ENCODE measurements around the gene DDX60.

The DDX60 gene

DNA sequence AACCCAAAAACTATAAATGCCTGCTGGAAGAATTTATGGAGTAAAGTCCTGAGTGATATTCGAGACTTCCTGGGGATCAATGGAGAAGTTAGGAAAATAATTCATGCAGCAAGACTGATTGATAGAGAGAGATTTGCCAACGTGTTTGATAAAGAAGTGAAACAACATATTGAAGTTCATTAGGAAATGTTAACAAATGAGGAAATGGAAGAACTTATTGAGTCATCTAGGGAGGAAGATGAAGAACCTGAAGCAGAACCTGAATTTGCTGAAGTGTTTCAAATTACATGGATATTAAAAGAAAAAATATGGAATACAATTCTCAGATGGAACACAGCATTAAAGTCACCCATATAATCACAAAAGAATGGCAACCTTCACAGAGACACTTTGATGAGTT is 39.0 kb downstream of the DDX60 start:
- Mint-ChIP-seq H3K27me3 (no peaks in the 10 kb centered on the region), H3K4me3 (no peak overlapping the region), H3K9me3 (no peaks in the 10 kb centered on the region), H3K27ac (ENCODE audit: low read depth) (no peak overlapping the region), H3K36me3 (ENCODE audit: insufficient read depth) (peaks cover 59% of the 10 kb centered on the region), H3K4me1 (no peaks in the 10 kb centered on the region)
- no peak for DNase-seq (ENCODE audit: low spot score in 2 of 2)
- ATAC-seq (replicated peaks; ENCODE audit: extremely low read depth, poor library complexity, severe bottlenecking): no peak

DNA sequence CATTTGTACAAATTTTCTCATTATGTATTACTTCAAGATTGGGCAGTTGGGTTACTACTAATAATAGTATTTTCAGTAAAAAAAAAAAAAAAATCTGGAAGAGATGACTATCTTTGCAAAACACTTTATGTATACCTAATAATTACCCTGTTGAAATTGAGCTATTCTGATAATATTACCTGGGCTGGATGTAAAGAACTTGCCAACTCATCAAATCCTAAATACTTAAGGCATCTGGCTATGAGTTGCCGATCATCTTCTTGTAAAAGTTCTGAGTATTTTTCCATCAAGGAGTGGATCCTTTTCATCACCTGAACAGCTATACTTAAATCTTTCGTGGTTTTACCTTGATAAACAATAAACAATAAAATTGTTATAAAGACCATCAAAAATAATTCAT is 42.7 kb downstream of the DDX60 start:
- no peak overlapping the region for H3K4me3 Mint-ChIP-seq
- DNase-seq (ENCODE audit: low spot score in 2 of 2) (no peak), ATAC-seq (replicated peaks; ENCODE audit: extremely low read depth, poor library complexity, severe bottlenecking) (no peak)
- no peaks in the 10 kb centered on the region for H3K27me3 Mint-ChIP-seq
- H3K27ac Mint-ChIP-seq (ENCODE audit: low read depth): no peak overlapping the region
- H3K4me1 Mint-ChIP-seq: no peaks in the 10 kb centered on the region
- peaks cover 68% of the 10 kb centered on the region for H3K36me3 Mint-ChIP-seq (ENCODE audit: insufficient read depth)
- no peaks in the 10 kb centered on the region for H3K9me3 Mint-ChIP-seq

DNA sequence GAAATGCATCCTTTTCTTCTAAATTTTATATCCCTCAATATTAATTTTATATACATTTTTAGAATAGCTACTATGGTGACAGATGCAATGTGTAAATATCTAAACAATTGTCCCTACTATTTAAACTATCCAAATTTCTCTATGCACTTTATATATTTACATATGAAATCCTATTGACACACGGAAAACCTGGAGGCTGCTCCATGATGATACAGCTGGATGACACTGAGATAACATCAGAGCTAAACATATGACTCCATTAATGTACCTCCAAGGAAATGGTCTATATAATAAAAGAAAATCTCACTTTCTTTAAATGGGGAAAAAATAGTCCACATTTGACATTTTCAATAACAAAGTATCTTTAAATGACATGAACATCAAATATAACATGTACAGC is 43.7 kb downstream of the DDX60 start:
- H3K4me3 Mint-ChIP-seq: no peak overlapping the region
- H3K27ac Mint-ChIP-seq (ENCODE audit: low read depth): no peak overlapping the region
- H3K4me1 Mint-ChIP-seq: no peaks in the 10 kb centered on the region
- no peak for DNase-seq (ENCODE audit: low spot score in 2 of 2)
- no peaks in the 10 kb centered on the region for H3K27me3 Mint-ChIP-seq
- no peaks in the 10 kb centered on the region for H3K9me3 Mint-ChIP-seq
- peaks cover 68% of the 10 kb centered on the region for H3K36me3 Mint-ChIP-seq (ENCODE audit: insufficient read depth)
- no peak for ATAC-seq (replicated peaks; ENCODE audit: extremely low read depth, poor library complexity, severe bottlenecking)

GRCh38 chr4:168273838-168274237 is 44.7 kb downstream of the DDX60 start:
- H3K27me3 Mint-ChIP-seq: no peaks in the 10 kb centered on the region
- H3K9me3 Mint-ChIP-seq: no peaks in the 10 kb centered on the region
- H3K36me3 Mint-ChIP-seq (ENCODE audit: insufficient read depth): peaks cover 66% of the 10 kb centered on the region
- H3K4me3 Mint-ChIP-seq: no peak overlapping the region
- no peak overlapping the region for H3K27ac Mint-ChIP-seq (ENCODE audit: low read depth)
- DNase-seq (ENCODE audit: low spot score in 2 of 2) (no peak), ATAC-seq (replicated peaks; ENCODE audit: extremely low read depth, poor library complexity, severe bottlenecking) (no peak)
- H3K4me1 Mint-ChIP-seq: no peaks in the 10 kb centered on the region

- Mint-ChIP-seq H3K27me3 (no peaks in the 10 kb centered on the region), H3K4me3 (no peak overlapping the region), H3K4me1 (no peaks in the 10 kb centered on the region), H3K9me3 (no peaks in the 10 kb centered on the region), H3K36me3 (ENCODE audit: insufficient read depth) (peaks cover 64% of the 10 kb centered on the region), H3K27ac (ENCODE audit: low read depth) (no peak overlapping the region)
- no peak for DNase-seq (ENCODE audit: low spot score in 2 of 2)
- no peak for ATAC-seq (replicated peaks; ENCODE audit: extremely low read depth, poor library complexity, severe bottlenecking)
These were observed 46.1 kb downstream of the DDX60 start for GRCh38 chr4:168272488-168272887.

GRCh38 chr4:168269896-168270295 is 48.7 kb downstream of the DDX60 start:
- Mint-ChIP-seq H3K9me3 (no peaks in the 10 kb centered on the region), H3K27me3 (no peaks in the 10 kb centered on the region), H3K4me3 (no peak overlapping the region), H3K27ac (ENCODE audit: low read depth) (no peak overlapping the region), H3K36me3 (ENCODE audit: insufficient read depth) (peaks cover 64% of the 10 kb centered on the region), H3K4me1 (no peaks in the 10 kb centered on the region)
- DNase-seq (ENCODE audit: low spot score in 2 of 2): no peak
- ATAC-seq (replicated peaks; ENCODE audit: extremely low read depth, poor library complexity, severe bottlenecking): no peak

DNA sequence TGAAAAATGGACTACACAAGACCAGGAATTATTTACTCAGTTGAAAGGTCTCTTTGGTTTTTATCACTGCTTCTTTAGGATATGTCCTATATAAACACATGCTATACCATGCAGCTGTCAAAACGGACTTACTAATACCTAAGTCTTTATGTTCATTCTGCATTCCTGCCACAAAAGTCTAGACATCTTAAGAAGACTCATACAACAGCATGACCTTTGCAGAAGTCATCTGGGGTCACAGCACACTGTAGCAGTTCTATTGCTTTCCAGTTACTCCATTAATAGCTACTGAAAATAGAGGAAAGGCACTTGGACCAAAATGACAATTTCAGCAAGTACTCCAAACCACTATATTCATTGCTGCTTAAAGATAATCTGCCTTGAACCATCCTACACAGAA is 53.2 kb downstream of the DDX60 start:
- H3K4me3 Mint-ChIP-seq: no peak overlapping the region
- H3K36me3 Mint-ChIP-seq (ENCODE audit: insufficient read depth): peaks cover 54% of the 10 kb centered on the region
- H3K27ac Mint-ChIP-seq (ENCODE audit: low read depth): no peak overlapping the region
- no peaks in the 10 kb centered on the region for H3K9me3 Mint-ChIP-seq
- no peaks in the 10 kb centered on the region for H3K27me3 Mint-ChIP-seq
- DNase-seq (ENCODE audit: low spot score in 2 of 2) (no peak), ATAC-seq (replicated peaks; ENCODE audit: extremely low read depth, poor library complexity, severe bottlenecking) (no peak)
- no peaks in the 10 kb centered on the region for H3K4me1 Mint-ChIP-seq

DNA sequence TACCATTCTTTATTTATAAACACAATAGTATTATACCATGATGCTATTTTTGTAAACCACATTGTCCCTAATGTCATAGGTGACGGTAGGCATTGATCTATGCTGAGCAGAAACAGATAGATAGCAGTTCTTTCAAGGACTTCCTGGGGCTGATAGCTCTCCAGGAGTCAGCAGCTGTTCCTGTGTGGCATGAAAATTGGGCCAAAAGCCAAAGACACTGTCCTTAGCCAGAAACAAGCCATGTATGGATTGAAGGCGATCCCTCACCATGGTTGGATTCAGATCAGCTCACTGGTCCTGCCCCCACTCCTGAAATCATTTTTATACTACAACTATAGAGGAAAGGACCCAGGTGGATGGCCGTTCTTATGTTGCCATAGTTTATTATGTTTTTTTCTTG is 53.6 kb downstream of the DDX60 start:
- ATAC-seq (replicated peaks; ENCODE audit: extremely low read depth, poor library complexity, severe bottlenecking): no peak
- no peaks in the 10 kb centered on the region for H3K9me3 Mint-ChIP-seq
- H3K36me3 Mint-ChIP-seq (ENCODE audit: insufficient read depth): peaks cover 52% of the 10 kb centered on the region
- H3K4me1 Mint-ChIP-seq: no peaks in the 10 kb centered on the region
- DNase-seq (ENCODE audit: low spot score in 2 of 2): no peak
- H3K27me3 Mint-ChIP-seq: no peaks in the 10 kb centered on the region
- H3K27ac Mint-ChIP-seq (ENCODE audit: low read depth): no peak overlapping the region
- H3K4me3 Mint-ChIP-seq: no peak overlapping the region

DNA sequence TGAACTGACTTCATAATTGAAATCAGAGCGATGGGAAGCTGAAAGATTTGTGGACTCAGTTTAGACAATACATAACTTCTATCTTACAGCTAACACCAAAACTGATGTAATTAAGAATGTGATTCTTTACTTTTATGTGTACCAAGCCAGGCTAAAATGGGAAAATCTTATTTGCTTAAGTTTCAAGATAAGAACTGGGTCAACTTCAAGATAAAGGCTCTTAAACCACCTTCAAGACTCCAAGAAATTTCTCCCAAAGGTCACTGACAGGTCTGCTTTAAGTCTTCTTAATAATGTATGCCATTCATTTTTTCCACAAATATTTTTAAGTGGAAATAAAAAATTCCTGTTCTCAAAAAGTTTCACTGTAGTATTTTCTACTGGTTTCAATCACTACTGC is 55.5 kb downstream of the DDX60 start:
- H3K36me3 Mint-ChIP-seq (ENCODE audit: insufficient read depth): peaks cover 46% of the 10 kb centered on the region
- H3K27ac Mint-ChIP-seq (ENCODE audit: low read depth): no peak overlapping the region

DNA sequence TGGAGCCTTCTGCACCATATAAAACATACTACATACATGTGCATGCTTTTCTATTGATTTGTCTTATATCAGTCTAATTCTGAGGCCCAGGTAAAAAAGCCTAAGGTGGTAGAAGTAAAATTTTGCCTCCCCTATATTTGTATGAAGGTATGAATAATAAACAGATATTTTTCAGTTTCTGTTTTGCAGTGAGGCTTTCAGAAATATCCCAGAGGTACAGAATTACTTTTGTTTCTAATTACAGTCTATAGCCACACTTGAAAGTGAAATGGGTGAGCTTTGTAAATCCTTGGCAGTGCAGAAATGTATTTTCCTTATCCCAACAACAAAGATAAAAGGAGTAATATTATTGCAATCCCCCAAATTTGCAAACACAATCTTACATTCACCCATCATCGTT is 59.5 kb downstream of the DDX60 start:
- DNase-seq (ENCODE audit: low spot score in 2 of 2): no peak
- H3K4me1 Mint-ChIP-seq: no peaks in the 10 kb centered on the region
- H3K27ac Mint-ChIP-seq (ENCODE audit: low read depth): no peak overlapping the region
- H3K9me3 Mint-ChIP-seq: no peaks in the 10 kb centered on the region
- peaks cover 45% of the 10 kb centered on the region for H3K36me3 Mint-ChIP-seq (ENCODE audit: insufficient read depth)
- no peak for ATAC-seq (replicated peaks; ENCODE audit: extremely low read depth, poor library complexity, severe bottlenecking)
- no peaks in the 10 kb centered on the region for H3K27me3 Mint-ChIP-seq
- no peak overlapping the region for H3K4me3 Mint-ChIP-seq

More for the DNA sequence above, 55.5 kb downstream of the DDX60 start:
- no peak for DNase-seq (ENCODE audit: low spot score in 2 of 2)
- H3K4me3 Mint-ChIP-seq: no peak overlapping the region
- no peak for ATAC-seq (replicated peaks; ENCODE audit: extremely low read depth, poor library complexity, severe bottlenecking)
- H3K27me3 Mint-ChIP-seq: no peaks in the 10 kb centered on the region
- H3K9me3 Mint-ChIP-seq: no peaks in the 10 kb centered on the region
- H3K4me1 Mint-ChIP-seq: no peaks in the 10 kb centered on the region

- no peaks in the 10 kb centered on the region for H3K9me3 Mint-ChIP-seq
- ATAC-seq (replicated peaks; ENCODE audit: extremely low read depth, poor library complexity, severe bottlenecking) (no peak), DNase-seq (ENCODE audit: low spot score in 2 of 2) (no peak)
- H3K27me3 Mint-ChIP-seq: no peaks in the 10 kb centered on the region
- H3K4me1 Mint-ChIP-seq: peaks cover 5% of the 10 kb centered on the region
- H3K27ac Mint-ChIP-seq (ENCODE audit: low read depth): no peak overlapping the region
- peaks cover 51% of the 10 kb centered on the region for H3K36me3 Mint-ChIP-seq (ENCODE audit: insufficient read depth)
- H3K4me3 Mint-ChIP-seq: no peak overlapping the region
These were observed 60.8 kb downstream of the DDX60 start for GRCh38 chr4:168257768-168258167.

- Mint-ChIP-seq H3K27me3 (no peaks in the 10 kb centered on the region), H3K27ac (ENCODE audit: low read depth) (no peak overlapping the region), H3K9me3 (peaks cover 5% of the 10 kb centered on the region), H3K4me3 (no peak overlapping the region), H3K4me1 (peaks cover 6% of the 10 kb centered on the region), H3K36me3 (ENCODE audit: insufficient read depth) (peaks cover 52% of the 10 kb centered on the region)
- DNase-seq (ENCODE audit: low spot score in 2 of 2): no peak
- ATAC-seq (replicated peaks; ENCODE audit: extremely low read depth, poor library complexity, severe bottlenecking): no peak
These were observed 70.3 kb downstream of the DDX60 start for GRCh38 chr4:168248176-168248710.

GRCh38 chr4:168247603-168248002 is 70.9 kb downstream of the DDX60 start:
- Mint-ChIP-seq H3K4me3 (no peak overlapping the region), H3K36me3 (ENCODE audit: insufficient read depth) (peaks cover 51% of the 10 kb centered on the region), H3K9me3 (peaks cover 11% of the 10 kb centered on the region), H3K4me1 (peaks cover 6% of the 10 kb centered on the region), H3K27me3 (no peaks in the 10 kb centered on the region), H3K27ac (ENCODE audit: low read depth) (no peak overlapping the region)
- ATAC-seq (replicated peaks; ENCODE audit: extremely low read depth, poor library complexity, severe bottlenecking) (no peak), DNase-seq (ENCODE audit: low spot score in 2 of 2) (no peak)

DNA sequence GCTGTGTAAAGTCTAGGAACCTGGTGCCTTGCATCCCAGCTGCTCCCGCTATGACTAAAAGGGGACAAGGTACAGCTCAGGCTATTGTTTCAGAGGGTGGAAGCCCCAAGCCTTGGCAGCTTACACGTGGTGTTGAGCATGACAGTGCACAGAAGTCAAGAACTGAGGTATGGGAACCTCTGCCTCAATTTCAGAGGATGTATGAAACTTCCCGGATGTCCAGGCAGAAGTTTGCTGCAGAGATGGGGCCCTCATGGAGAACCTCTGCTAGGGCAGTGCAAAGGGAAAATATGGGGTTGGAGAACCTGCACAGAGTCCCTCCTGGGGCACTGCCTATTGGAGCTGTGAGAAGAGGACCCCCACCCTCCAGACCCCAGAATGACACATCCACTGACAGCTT is 76.6 kb downstream of the DDX60 start:
- no peak overlapping the region for H3K27ac Mint-ChIP-seq (ENCODE audit: low read depth)
- no peak overlapping the region for H3K4me3 Mint-ChIP-seq
- peaks cover 19% of the 10 kb centered on the region for H3K9me3 Mint-ChIP-seq
- peaks cover 25% of the 10 kb centered on the region for H3K36me3 Mint-ChIP-seq (ENCODE audit: insufficient read depth)
- ATAC-seq (replicated peaks; ENCODE audit: extremely low read depth, poor library complexity, severe bottlenecking): no peak
- H3K27me3 Mint-ChIP-seq: no peaks in the 10 kb centered on the region
- peaks cover 14% of the 10 kb centered on the region for H3K4me1 Mint-ChIP-seq
- DNase-seq (ENCODE audit: low spot score in 2 of 2): no peak
